Caco-2 (cell line): Measurements from ENCODE around the gene NAB1. TPM values are rescaled to one million over a fixed set of nuclear protein-coding genes. Genes with fewer than 3 reads are reported as not detected.

ENCODE experiments used
- BruUV-seq: library from RNA; stranded (reverse); fragments of 400-500 nt; replicated peaks from 2 replicates; lab custom pipeline; 2021; lab: Mats Ljungman, UMichigan
- CTCF ChIA-PET: fragments of 300-600 bp; sonication (Branson Sonifier 250); formaldehyde crosslinking; loops from one replicate; lab custom pipeline; 2022; ENCODE audit warnings: antibody characterized with exemption; lab: Charles Lee
- POLR2A ChIA-PET: fragments of 300-600 bp; sonication (Branson Sonifier 250); formaldehyde crosslinking; loops from one replicate; lab custom pipeline; 2022; ENCODE audit warnings: antibody characterized with exemption; lab: Charles Lee
- DNase-seq, 2 experiments: peaks; one replicate each; pipeline versions ENCODE4 v3.0.0 to v3.0.0-alpha.2; 2020 to 2022
- H3K27me3 ChIP-seq: replicated peaks from 2 replicates; pipeline ENCODE4 v1.6.0; 2011; ENCODE audit warnings: low read length; ENCODE audit not compliant: control insufficient read depth, insufficient read depth
- H3K36me3 ChIP-seq: 2 replicates; pipeline ENCODE4 v1.5.1; 2011; ENCODE audit warnings: low read length; ENCODE audit not compliant: control insufficient read depth, insufficient read depth
- H3K4me1 ChIP-seq: fragments of 250-450 bp; sonication (Bioruptor Pico); 2 replicates; pipeline ENCODE4 v1.5.1; 2020; ENCODE audit warnings: mild to moderate bottlenecking
- H3K4me3 ChIP-seq: 2 replicates; pipeline ENCODE4 v1.5.1; 2011; ENCODE audit warnings: low read depth, mild to moderate bottlenecking, control low read depth, low read length
- H3K9me3 ChIP-seq: fragments of 250-450 bp; sonication (Bioruptor Pico); 2 replicates; pipeline ENCODE4 v1.5.1; 2020; ENCODE audit warnings: mild to moderate bottlenecking, moderate library complexity
- H3K27ac Mint-ChIP-seq: one replicate; pipeline ENCODE4 v1.8.0; 2022; ENCODE audit warnings: mixed read lengths; ENCODE audit not compliant: unreplicated experiment
- H3K27me3 Mint-ChIP-seq: one replicate; pipeline ENCODE4 v1.8.0; 2022; ENCODE audit warnings: mixed read lengths; ENCODE audit not compliant: insufficient read depth, unreplicated experiment
- H3K36me3 Mint-ChIP-seq: one replicate; pipeline ENCODE4 v1.8.0; 2022; ENCODE audit warnings: mild to moderate bottlenecking, mixed read lengths; ENCODE audit not compliant: insufficient read depth, unreplicated experiment
- H3K4me1 Mint-ChIP-seq: one replicate; pipeline ENCODE4 v1.8.0; 2022; ENCODE audit warnings: low read depth, mixed read lengths; ENCODE audit not compliant: unreplicated experiment
- H3K4me3 Mint-ChIP-seq: one replicate; pipeline ENCODE4 v1.8.0; 2022; ENCODE audit warnings: mild to moderate bottlenecking, moderate library complexity, mixed read lengths; ENCODE audit not compliant: unreplicated experiment
- H3K9me3 Mint-ChIP-seq: one replicate; pipeline ENCODE4 v1.8.0; 2022; ENCODE audit warnings: mixed read lengths; ENCODE audit not compliant: unreplicated experiment
- CTCF ChIP-seq, 2 experiments: fragments of 200-600 bp in 1 of 2; IDR thresholded peaks; 1 replicate in 1 of 2; 2 replicates in 1 of 2; pipeline versions ENCODE4 v1.5.1 to v1.8.0; 2011 to 2022; ENCODE audit warnings: antibody characterized with exemption in 1 of 2, control low read depth in 1 of 2, inconsistent platforms in 1 of 2, low read depth in 1 of 2, low read length in 1 of 2, mild to moderate bottlenecking in 1 of 2, moderate library complexity in 1 of 2; ENCODE audit not compliant: insufficient read depth in 1 of 2, severe bottlenecking in 1 of 2, unreplicated experiment in 1 of 2
- intact Hi-C: fragments of 100-400 bp; cut with micrococcal nuclease; formaldehyde crosslinking; loops from one replicate; pipeline ENCODE4 v1.10.0; 2022; ENCODE audit not compliant: unreplicated experiment
- total RNA-seq: library from RNA; stranded (reverse); gene quantifications from 2 replicates; pipeline ENCODE4 v1.2.3, GENCODE V29; 2022

Gene NAB1
- total RNA-seq, 1 experiment from 2014 or later = 88.1 TPM

GRCh38 chr2:190626641-190627210 is 22.2 kb upstream of the NAB1 start:
- ChIA-PET POLR2A (no interaction called here), CTCF (no interaction called here)
- Histone ChIP-seq H3K4me1 (no peaks in the 10 kb centered on the region), H3K4me3 (no peak overlapping the region), H3K9me3 (no peaks in the 10 kb centered on the region), H3K36me3 (no peaks in the 10 kb centered on the region; the same call in 1 of the 2 replicates), H3K27me3 (no peaks in the 10 kb centered on the region)
- Mint-ChIP-seq H3K27me3 (no peaks in the 10 kb centered on the region), H3K9me3 (peaks cover 17% of the 10 kb centered on the region), H3K27ac (no peak overlapping the region), H3K4me3 (no peak overlapping the region), H3K36me3 (peaks cover 5% of the 10 kb centered on the region), H3K4me1 (peaks cover 7% of the 10 kb centered on the region)
- no peak for TF ChIP-seq CTCF (IDR thresholded peaks at IDR 0.05; ENCODE audit: insufficient read depth in 1 of 2, low read depth in 1 of 2, low read length in 1 of 2, severe bottlenecking in 1 of 2, unreplicated experiment in 1 of 2)
- intact Hi-C loops = no loop called here
- no peak for DNase-seq
- no TSS peak for BruUV-seq

GRCh38 chr2:190627448-190628412 is 21.2 kb upstream of the NAB1 start:
- peak overlapping the region; percentile 26 for H3K4me3 ChIP-seq
- H3K36me3 Mint-ChIP-seq = peaks cover 5% of the 10 kb centered on the region
- CTCF ChIA-PET = no interaction called here
- DNase-seq = no peak
- H3K4me1 Mint-ChIP-seq = peaks cover 9% of the 10 kb centered on the region
- POLR2A ChIA-PET = no interaction called here
- intact Hi-C loops = no loop called here
- no peaks in the 10 kb centered on the region for H3K4me1 ChIP-seq
- H3K36me3 ChIP-seq = no peaks in the 10 kb centered on the region
- no peak for TF ChIP-seq CTCF (IDR thresholded peaks at IDR 0.05; ENCODE audit: insufficient read depth in 1 of 2, low read depth in 1 of 2, low read length in 1 of 2, severe bottlenecking in 1 of 2, unreplicated experiment in 1 of 2)
- BruUV-seq = no TSS peak
- H3K4me3 Mint-ChIP-seq = peak overlapping the region; percentile 39
- no peak overlapping the region for H3K27ac Mint-ChIP-seq
- H3K9me3 ChIP-seq = no peaks in the 10 kb centered on the region
- H3K27me3 Mint-ChIP-seq = no peaks in the 10 kb centered on the region
- H3K9me3 Mint-ChIP-seq = peaks cover 17% of the 10 kb centered on the region
- H3K27me3 ChIP-seq = no peaks in the 10 kb centered on the region

GRCh38 chr2:190628591-190629319 is 20.1 kb upstream of the NAB1 start:
- ChIA-PET CTCF (no interaction called here), POLR2A (no interaction called here)
- intact Hi-C loops = no loop called here
- Histone ChIP-seq H3K4me1 (peaks cover 4% of the 10 kb centered on the region; the same call in 1 of the 2 replicates), H3K9me3 (no peaks in the 10 kb centered on the region), H3K27me3 (no peaks in the 10 kb centered on the region), H3K4me3 (no peak overlapping the region), H3K36me3 (no peaks in the 10 kb centered on the region)
- Mint-ChIP-seq H3K27ac (no peak overlapping the region), H3K9me3 (peaks cover 15% of the 10 kb centered on the region), H3K36me3 (peaks cover 5% of the 10 kb centered on the region), H3K27me3 (no peaks in the 10 kb centered on the region), H3K4me3 (no peak overlapping the region), H3K4me1 (peaks cover 13% of the 10 kb centered on the region)
- no TSS peak for BruUV-seq
- DNase-seq = no peak
- no peak for TF ChIP-seq CTCF (IDR thresholded peaks at IDR 0.05; ENCODE audit: insufficient read depth in 1 of 2, low read depth in 1 of 2, low read length in 1 of 2, severe bottlenecking in 1 of 2, unreplicated experiment in 1 of 2)
